ENCODE results near the gene PUM2. TPM values are rescaled to one million over a fixed set of nuclear protein-coding genes. Genes with fewer than 3 reads are reported as not detected.

Gene PUM2
- total and polyA plus RNA-seq, 2 of the 13 experiments (the other 11 are each of a cell fraction or from before 2014, with no cell fraction given): 69.6 to 69.8 TPM

GRCh38 chr2:20223407-20224163, 127.1 kb downstream of the PUM2 start (continued):
- TF ChIP-seq, protein P1, sequence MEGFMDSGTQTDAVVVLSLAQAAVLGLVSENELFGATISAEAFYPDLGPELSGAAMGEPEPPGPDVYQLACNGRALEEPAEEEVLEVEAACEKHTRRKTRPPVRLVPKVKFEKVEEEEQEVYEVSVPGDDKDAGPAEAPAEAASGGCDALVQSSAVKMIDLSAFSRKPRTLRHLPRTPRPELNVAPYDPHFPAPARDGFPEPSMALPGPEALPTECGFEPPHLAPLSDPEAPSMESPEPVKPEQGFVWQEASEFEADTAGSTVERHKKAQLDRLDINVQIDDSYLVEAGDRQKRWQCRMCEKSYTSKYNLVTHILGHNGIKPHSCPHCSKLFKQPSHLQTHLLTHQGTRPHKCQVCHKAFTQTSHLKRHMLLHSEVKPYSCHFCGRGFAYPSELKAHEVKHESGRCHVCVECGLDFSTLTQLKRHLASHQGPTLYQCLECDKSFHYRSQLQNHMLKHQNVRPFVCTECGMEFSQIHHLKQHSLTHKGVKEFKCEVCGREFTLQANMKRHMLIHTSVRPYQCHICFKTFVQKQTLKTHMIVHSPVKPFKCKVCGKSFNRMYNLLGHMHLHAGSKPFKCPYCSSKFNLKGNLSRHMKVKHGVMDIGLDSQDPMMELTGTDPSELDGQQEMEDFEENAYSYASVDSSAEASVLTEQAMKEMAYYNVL (CRISPR knock-in tag; IDR thresholded peaks at IDR 0.05; ENCODE audit: borderline replicate concordance): no peak
- TF ChIP-seq ZNF572 (CRISPR knock-in tag; IDR thresholded peaks at IDR 0.05): 0 out of 2 replicates have a peak, but pooled peaks have one; percentile 19
- peak; percentile 77; the same call in 1 of the 2 replicates for TF ChIP-seq PHF21A (CRISPR knock-in tag; IDR thresholded peaks at IDR 0.05)
- TF ChIP-seq KLF11 (CRISPR knock-in tag; IDR thresholded peaks at IDR 0.05): no peak
- TF ChIP-seq ESRRA (CRISPR knock-in tag; IDR thresholded peaks at IDR 0.05; ENCODE audit: low read depth): 0 out of 2 replicates have a peak, but pooled peaks have one; percentile 25
- no peak; the same call in 1 of the 2 replicates for TF ChIP-seq ZIK1 (CRISPR knock-in tag; IDR thresholded peaks at IDR 0.05; ENCODE audit: borderline replicate concordance, low read depth)
- TF ChIP-seq, protein P2, sequence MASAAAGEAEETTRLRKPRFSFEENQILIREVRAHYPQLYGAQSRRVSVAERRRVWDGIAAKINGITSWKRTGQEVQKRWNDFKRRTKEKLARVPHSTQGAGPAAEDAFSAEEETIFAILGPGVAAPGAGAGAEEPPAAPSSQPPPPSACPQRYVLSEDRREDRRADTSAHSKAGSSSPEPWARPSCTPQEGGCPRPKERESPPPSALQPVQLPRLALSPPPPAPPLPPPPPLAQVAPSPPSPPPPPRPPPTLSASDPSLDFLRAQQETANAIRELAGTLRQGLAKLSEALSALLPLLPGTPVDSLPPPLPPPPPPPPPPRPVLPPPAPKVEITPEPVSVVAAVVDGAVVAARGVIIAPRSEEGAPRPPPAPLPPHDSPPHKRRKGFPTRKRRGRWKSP (CRISPR knock-in tag; IDR thresholded peaks at IDR 0.05): peak; percentile 93
- peak; percentile 29; the same call in 1 of the 2 replicates for TF ChIP-seq IRX3 (CRISPR knock-in tag; IDR thresholded peaks at IDR 0.05; ENCODE audit: borderline replicate concordance, low read depth)
- TF ChIP-seq MTF1 (CRISPR knock-in tag; IDR thresholded peaks at IDR 0.05): 0 out of 2 replicates have a peak, but pooled peaks have one; percentile 65
- no peak for TF ChIP-seq SCMH1 (CRISPR knock-in tag; IDR thresholded peaks at IDR 0.05; ENCODE audit: borderline replicate concordance)
- no peak for TF ChIP-seq EZH2 (conservative IDR thresholded peaks at IDR 0.05; ENCODE audit: low read depth, low read length)
- no peak for TF ChIP-seq ZMYM3 (CRISPR knock-in tag; IDR thresholded peaks at IDR 0.05)
- TF ChIP-seq HOXA3 (CRISPR knock-in tag; IDR thresholded peaks at IDR 0.05): no peak; the same call in 1 of the 2 replicates
- no peak for TF ChIP-seq KDM5A (IDR thresholded peaks at IDR 0.05; ENCODE audit: borderline replicate concordance, low read length)
- TF ChIP-seq MBNL3 (CRISPR knock-in tag; conservative IDR thresholded peaks at IDR 0.05): no peak
- TF ChIP-seq ZSCAN22 (CRISPR knock-in tag; IDR thresholded peaks at IDR 0.05): no peak
- no peak for TF ChIP-seq PCBP1 (IDR thresholded peaks at IDR 0.05; ENCODE audit: borderline replicate concordance, low read depth, low read length)
- no peak for TF ChIP-seq ZNF841 (CRISPR knock-in tag; IDR thresholded peaks at IDR 0.05; ENCODE audit: borderline replicate concordance)
- no peak; the same call in 1 of the 2 replicates for TF ChIP-seq ZNF44 (CRISPR knock-in tag; IDR thresholded peaks at IDR 0.05)
- TF ChIP-seq HNRNPLL (IDR thresholded peaks at IDR 0.05; ENCODE audit: low read depth, low read length, poor library complexity, severe bottlenecking): peak; percentile 70
- TF ChIP-seq, protein P3, sequence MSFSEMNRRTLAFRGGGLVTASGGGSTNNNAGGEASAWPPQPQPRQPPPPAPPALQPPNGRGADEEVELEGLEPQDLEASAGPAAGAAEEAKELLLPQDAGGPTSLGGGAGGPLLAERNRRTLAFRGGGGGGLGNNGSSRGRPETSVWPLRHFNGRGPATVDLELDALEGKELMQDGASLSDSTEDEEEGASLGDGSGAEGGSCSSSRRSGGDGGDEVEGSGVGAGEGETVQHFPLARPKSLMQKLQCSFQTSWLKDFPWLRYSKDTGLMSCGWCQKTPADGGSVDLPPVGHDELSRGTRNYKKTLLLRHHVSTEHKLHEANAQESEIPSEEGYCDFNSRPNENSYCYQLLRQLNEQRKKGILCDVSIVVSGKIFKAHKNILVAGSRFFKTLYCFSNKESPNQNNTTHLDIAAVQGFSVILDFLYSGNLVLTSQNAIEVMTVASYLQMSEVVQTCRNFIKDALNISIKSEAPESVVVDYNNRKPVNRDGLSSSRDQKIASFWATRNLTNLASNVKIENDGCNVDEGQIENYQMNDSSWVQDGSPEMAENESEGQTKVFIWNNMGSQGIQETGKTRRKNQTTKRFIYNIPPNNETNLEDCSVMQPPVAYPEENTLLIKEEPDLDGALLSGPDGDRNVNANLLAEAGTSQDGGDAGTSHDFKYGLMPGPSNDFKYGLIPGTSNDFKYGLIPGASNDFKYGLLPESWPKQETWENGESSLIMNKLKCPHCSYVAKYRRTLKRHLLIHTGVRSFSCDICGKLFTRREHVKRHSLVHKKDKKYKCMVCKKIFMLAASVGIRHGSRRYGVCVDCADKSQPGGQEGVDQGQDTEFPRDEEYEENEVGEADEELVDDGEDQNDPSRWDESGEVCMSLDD (CRISPR knock-in tag; IDR thresholded peaks at IDR 0.05; ENCODE audit: borderline replicate concordance): peak; percentile 65; the same call in 1 of the 2 replicates
- TF ChIP-seq AHR (CRISPR knock-in tag; IDR thresholded peaks at IDR 0.05): no peak
- TF ChIP-seq POLR2A (IDR thresholded peaks at IDR 0.05; ENCODE audit: insufficient read depth in 1 of 2, low read depth in 2 of 2, low read length in 2 of 2): no peak; a peak in 1 of 4 replicates
- no peak; the same call in 1 of the 2 replicates for TF ChIP-seq BRCA1 (CRISPR knock-in tag; IDR thresholded peaks at IDR 0.05)
- 0 out of 2 replicates have a peak, but pooled peaks have one; percentile 2 for TF ChIP-seq MIER3 (CRISPR knock-in tag; IDR thresholded peaks at IDR 0.05; ENCODE audit: borderline replicate concordance)
